K562 (cell line): ENCODE measurements around the gene PCK1.

ENCODE experiments used
- CBFA2T3 ChIP-seq: fragments of 450-650 bp; IDR thresholded peaks from 2 replicates; pipeline ENCODE4 v1.6.1; 2017
- CBX5 ChIP-seq: IDR thresholded peaks from 2 replicates; pipeline ENCODE4 v1.6.1; 2014; ENCODE audit warnings: low read depth, borderline replicate concordance
- CTCF ChIP-seq, 3 experiments: IDR thresholded peaks in 2 of 3; conservative IDR thresholded peaks in 1 of 3; 2 replicates each; pipeline ENCODE4 v1.5.1; 2011 to 2012; ENCODE audit warnings: low read length in 3 of 3, mild to moderate bottlenecking in 3 of 3, control low read depth in 2 of 3, improper control_type of control experiment in 1 of 3, inconsistent platforms in 1 of 3, low read depth in 1 of 3, mixed read lengths in 1 of 3, moderate library complexity in 1 of 3; ENCODE audit not compliant: insufficient read depth in 2 of 3
- IRF2 ChIP-seq: sonication (generic); formaldehyde crosslinking; IDR thresholded peaks from 2 replicates; pipeline ENCODE4 v1.8.1; 2022; ENCODE audit warnings: mild to moderate bottlenecking, missing genetic modification reagents
- NFIC ChIP-seq: fragments of 450-650 bp; IDR thresholded peaks from 2 replicates; pipeline ENCODE4 v1.6.1; 2017; ENCODE audit warnings: mild to moderate bottlenecking, inconsistent platforms
- POLR2A ChIP-seq: fragments of 450-650 bp; conservative IDR thresholded peaks from 2 replicates; pipeline ENCODE4 v1.6.1; 2016
- REST ChIP-seq, 2 experiments: fragments of 450-650 bp; formaldehyde crosslinking in 1 of 2; IDR thresholded peaks; 2 replicates each; pipeline versions ENCODE4 v1.4.0 to v1.6.1; 2014 to 2020; ENCODE audit warnings: mild to moderate bottlenecking in 2 of 2, borderline replicate concordance in 1 of 2, low read depth in 1 of 2
- RNF2 ChIP-seq: sonication (generic); IDR thresholded peaks from 2 replicates; pipeline ENCODE4 v1.6.1; 2016
- ZBTB7A ChIP-seq: IDR thresholded peaks from 2 replicates; pipeline ENCODE4 v1.6.1; 2011; ENCODE audit warnings: low read depth, mild to moderate bottlenecking, low read length, moderate library complexity, borderline replicate concordance; ENCODE audit not compliant: control insufficient read depth
- ZFP91 ChIP-seq: sonication (generic); formaldehyde crosslinking; IDR thresholded peaks from 2 replicates; pipeline ENCODE4 v1.8.0; 2022; ENCODE audit warnings: mild to moderate bottlenecking, missing genetic modification reagents
- TF ChIP-seq, protein P1 (sequence below): sonication (generic); formaldehyde crosslinking; IDR thresholded peaks from 2 replicates; pipeline ENCODE4 v1.5.0; 2020; ENCODE audit warnings: missing genetic modification reagents

DNA sequence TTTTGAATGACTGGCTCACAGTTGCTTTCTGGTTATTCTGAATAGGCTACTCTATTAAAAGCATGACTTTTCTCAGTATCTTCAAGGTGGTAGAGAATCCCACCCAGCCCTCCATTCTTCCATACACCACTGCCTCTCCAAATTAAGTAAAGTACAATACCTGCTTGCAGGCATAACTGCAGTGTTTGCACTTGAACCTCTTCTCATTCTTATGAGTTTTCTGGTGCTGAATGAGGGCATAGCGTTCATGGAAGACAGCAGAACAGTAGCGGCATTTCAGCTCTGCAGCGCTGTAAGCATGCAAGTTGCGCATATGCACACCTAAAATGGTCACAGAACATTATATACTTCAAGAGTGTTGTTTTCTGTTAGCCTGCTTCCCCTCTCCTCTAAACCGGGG is 48.5 kb upstream of the PCK1 start:
- TF ChIP-seq IRF2 (CRISPR knock-in tag) (no peak), ZBTB7A (no peak), ZFP91 (no peak), RNF2 (no peak), POLR2A (no peak), CTCF (IDR thresholded peaks at IDR 0.05 in 2 of 3, conservative IDR thresholded peaks at IDR 0.05 in 1 of 3; ENCODE audit: insufficient read depth in 2 of 3, low read depth in 1 of 3, low read length in 3 of 3) (no peak), CBX5 (no peak), REST (IDR thresholded peaks at IDR 0.05; ENCODE audit: borderline replicate concordance) (no peak), REST (CRISPR knock-in tag; IDR thresholded peaks at IDR 0.05; ENCODE audit: low read depth) (no peak), CBFA2T3 (no peak), NFIC (no peak)
- TF ChIP-seq, protein P1, sequence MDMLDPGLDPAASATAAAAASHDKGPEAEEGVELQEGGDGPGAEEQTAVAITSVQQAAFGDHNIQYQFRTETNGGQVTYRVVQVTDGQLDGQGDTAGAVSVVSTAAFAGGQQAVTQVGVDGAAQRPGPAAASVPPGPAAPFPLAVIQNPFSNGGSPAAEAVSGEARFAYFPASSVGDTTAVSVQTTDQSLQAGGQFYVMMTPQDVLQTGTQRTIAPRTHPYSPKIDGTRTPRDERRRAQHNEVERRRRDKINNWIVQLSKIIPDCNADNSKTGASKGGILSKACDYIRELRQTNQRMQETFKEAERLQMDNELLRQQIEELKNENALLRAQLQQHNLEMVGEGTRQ (CRISPR knock-in tag) = no peak
